Inferior parietal cortex (tissue), 1 donor: Measurements from ENCODE around the gene PGGT1B.
"Not testable (repeated sequence)": the region's sequence is repeated elsewhere in the genome, so short reads cannot be mapped to it uniquely, and the experiment has no call there.

Experiments
- DNase-seq: peaks from one replicate; pipeline ENCODE4 v3.0.0-alpha.2; 2016; ENCODE audit errors: extremely low spot score

PGGT1B gene

GRCh38 chr5:115260248-115260647 lies 2.4 kb downstream of the PGGT1B start:
- DNase-seq = no peak

GRCh38 chr5:115257981-115258380 lies 4.7 kb downstream of the PGGT1B start:
- no peak for DNase-seq

GRCh38 chr5:115249379-115249778 lies 13.3 kb downstream of the PGGT1B start:
- not testable (repeated sequence) for DNase-seq

- peak; percentile 76 for DNase-seq
Measured at GRCh38 chr5:115246361-115246991, 16.2 kb downstream of the PGGT1B start.

GRCh38 chr5:115243412-115243811 lies 19.3 kb downstream of the PGGT1B start:
- DNase-seq = no peak

- DNase-seq = no peak
Measured at GRCh38 chr5:115241881-115242642, 20.6 kb downstream of the PGGT1B start.

GRCh38 chr5:115237066-115237465 lies 25.6 kb downstream of the PGGT1B start:
- DNase-seq = no peak

GRCh38 chr5:115236599-115236998 lies 26.1 kb downstream of the PGGT1B start:
- DNase-seq = no peak

DNA sequence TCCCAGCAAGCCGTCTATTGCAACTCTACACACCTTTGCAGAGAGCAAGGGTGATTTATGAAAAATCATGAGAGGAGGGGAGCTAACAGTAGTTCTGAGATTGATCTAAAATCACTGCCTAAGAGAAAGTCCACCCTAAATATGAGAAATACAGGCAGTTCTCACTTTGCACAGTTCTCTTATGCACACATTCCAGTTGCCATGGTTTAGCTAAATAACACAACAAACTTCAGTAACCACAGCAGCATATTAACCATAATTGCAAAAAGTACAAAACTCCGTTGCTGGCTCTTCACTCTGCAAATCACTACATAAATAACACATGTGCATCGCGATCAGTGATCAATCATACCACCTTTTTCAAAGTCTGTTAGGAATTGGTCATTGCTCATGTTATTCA lies 31.1 kb downstream of the PGGT1B start:
- DNase-seq = no peak

DNA sequence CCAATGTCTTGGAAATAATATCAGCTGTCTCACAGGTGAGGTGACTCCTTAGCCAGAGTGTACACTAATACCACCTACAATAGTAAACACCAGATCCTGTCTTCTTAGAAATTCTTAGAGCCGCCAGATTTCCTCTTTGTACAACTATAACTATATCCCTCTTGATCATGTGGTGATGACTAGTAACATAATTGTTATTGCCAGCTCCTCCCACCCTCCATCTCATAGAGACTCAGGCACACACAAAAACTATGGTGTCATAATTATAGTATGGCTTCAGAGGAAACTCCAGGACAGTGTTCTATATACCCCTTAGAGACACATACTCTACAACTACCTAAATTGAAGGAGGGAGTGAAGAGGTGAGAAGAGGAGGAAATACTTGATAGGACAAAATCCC lies 33.1 kb downstream of the PGGT1B start:
- DNase-seq = no peak

DNA sequence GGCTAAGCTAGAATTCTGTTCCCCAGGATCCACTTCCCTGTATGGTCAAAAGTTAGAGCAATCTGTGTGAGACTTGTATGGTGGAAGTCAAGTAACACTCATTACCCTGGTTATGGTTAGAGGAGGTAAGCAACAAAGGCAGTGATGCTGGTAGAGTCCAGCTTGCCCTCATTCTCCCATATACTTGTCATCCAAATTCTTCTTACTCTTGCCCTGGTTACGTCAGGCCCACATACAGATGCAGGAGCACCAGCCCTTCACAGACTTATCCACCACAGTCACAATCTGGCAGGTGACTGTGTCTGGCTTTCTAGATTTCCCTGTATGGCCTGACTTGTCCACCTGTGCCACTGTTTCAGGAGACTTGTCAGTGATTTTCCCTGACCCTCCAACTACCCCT lies 35.4 kb downstream of the PGGT1B start:
- no peak for DNase-seq

DNA sequence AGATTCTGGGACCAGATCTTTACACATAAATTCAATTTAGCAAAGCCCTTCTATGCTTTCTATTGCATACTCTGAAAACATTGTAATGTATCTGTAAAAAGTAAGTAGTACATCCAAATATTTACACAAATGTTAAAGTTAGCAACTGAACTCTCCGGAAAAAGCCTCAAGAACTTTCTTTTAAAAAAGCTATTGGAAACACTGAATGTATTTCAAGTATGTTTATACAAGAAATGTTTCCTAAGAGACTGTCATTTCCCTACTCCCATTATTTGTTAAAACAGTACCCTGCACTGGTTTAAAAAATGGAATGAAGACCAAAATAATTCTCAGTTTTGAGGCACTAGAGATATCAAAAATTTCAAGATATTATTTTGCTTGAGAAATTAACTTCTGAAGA lies 48.1 kb downstream of the PGGT1B start:
- no peak for DNase-seq

- DNase-seq = peak; percentile 17
Measured at GRCh38 chr5:115209279-115209678, 53.4 kb downstream of the PGGT1B start.

DNA sequence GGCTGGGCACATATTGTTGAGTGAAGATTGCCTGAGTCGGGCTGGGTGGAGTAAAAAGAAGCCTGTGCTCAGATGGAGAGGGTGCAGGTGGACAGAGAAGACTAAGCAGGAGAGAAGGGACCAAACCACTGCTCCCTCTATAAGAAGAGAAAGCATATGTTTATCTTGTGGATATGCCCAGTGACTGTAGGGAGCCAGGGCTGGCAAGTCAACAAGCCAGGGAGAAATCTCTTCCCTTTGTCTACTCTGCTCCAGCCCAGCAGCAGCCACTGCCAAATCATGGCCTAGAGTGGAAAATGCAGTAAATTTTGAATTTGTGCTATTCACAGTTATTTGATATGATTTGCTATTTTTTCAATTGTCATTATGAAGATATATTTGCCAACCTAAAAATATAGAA lies 59.7 kb downstream of the PGGT1B start:
- DNase-seq = no peak

DNA sequence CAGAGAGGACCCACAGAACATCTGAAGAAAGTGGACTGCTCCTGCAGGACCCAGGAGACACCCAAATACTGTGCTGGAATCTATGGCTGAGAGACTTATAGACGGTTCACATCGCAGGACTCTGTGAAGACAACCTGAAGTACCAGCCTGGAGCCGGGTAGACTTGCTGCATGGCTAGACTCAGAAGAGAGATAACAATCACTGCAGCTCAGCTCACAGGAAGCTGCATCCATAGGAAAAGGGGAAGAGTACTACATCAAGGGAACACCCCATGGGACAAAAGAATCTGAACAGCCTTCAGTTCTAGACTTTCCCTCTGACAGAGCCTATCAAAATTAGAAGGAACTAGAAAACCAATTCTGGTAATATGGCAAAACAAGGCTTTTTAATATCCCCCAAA lies 66.5 kb downstream of the PGGT1B start:
- DNase-seq = no peak

GRCh38 chr5:115194676-115195075 lies 68.0 kb downstream of the PGGT1B start:
- DNase-seq = no peak

DNA sequence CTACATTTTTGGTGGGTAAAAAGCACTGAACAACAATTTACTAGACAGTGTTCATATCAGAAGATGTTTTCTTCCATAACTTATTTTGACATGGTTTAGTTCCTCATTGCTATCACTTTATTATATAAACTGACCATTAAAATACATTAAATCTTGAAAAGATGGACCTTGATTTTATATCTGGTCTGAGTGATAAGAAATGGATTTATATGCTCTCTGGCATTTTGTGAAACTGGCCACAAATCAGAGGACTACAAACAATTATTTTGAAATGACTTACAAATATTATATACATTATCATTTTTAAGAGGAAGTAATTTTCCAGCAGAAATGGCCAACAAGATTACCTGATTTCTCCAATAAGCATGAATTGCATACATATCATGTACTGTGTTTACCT lies 69.4 kb downstream of the PGGT1B start:
- DNase-seq = no peak

GRCh38 chr5:115192098-115192497 lies 70.6 kb downstream of the PGGT1B start:
- no peak for DNase-seq

- DNase-seq = no peak
Measured at GRCh38 chr5:115191474-115192031, 71.1 kb downstream of the PGGT1B start.

- DNase-seq = no peak
Measured at GRCh38 chr5:115190388-115190787, 72.3 kb downstream of the PGGT1B start.

GRCh38 chr5:115189866-115190265 lies 72.8 kb downstream of the PGGT1B start:
- no peak for DNase-seq

DNA sequence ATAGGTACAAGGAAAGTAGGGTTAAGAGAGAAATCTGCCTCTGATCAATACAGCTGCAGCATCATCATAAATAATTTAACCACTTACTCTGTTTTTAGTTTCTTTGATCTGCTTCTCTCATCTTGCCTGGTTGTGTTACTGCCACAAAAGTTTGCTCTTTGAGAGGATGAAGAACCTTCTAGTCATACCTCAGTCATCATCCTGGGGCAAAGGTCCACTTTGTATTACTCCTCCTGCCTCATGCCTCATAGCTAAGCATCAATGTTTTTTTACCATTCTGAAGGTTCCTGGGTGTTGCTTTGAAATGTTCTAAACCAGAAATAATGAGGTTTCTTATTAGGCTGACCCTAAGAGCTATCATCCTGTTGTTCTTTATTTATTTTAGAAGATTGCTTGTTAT lies 75.9 kb downstream of the PGGT1B start:
- no peak for DNase-seq

GRCh38 chr5:115184770-115185169 lies 77.9 kb downstream of the PGGT1B start:
- no peak for DNase-seq
